DND-41 (cell line): Measurements from ENCODE around the gene PNMA6F.

Experiments used
- CTCF ChIP-seq: IDR thresholded peaks from 2 replicates; pipeline ENCODE4 v1.5.1; 2012; ENCODE audit warnings: borderline replicate concordance, low read length, moderate library complexity, mild to moderate bottlenecking; ENCODE audit not compliant: poor library complexity, severe bottlenecking; ENCODE audit errors: extremely low read depth
- EZH2 ChIP-seq: IDR thresholded peaks from 3 replicates; pipeline ENCODE4 v1.6.1; 2012; ENCODE audit warnings: borderline replicate concordance, low read depth, mild to moderate bottlenecking, moderate library complexity, low read length, inconsistent platforms; ENCODE audit not compliant: severe bottlenecking

- TF ChIP-seq CTCF = no peak
- no peak for TF ChIP-seq EZH2
Measured at GRCh38 chrX:153305972-153306371, 15.6 kb downstream of the PNMA6F start.
